KOPT-K1 (cell line): ENCODE results near the gene SPDEF.

Experiments used
- H3K27ac ChIP-seq: fragments of 200-600 bp; sonication (generic); 2 replicates; pipeline ENCODE4 v1.5.1; 2016; ENCODE audit warnings: antibody characterized with exemption, mild to moderate bottlenecking, low read depth, low read length; ENCODE audit not compliant: poor library complexity, severe bottlenecking
- H3K36me3 ChIP-seq: fragments of 200-600 bp; sonication (generic); 2 replicates; pipeline ENCODE4 v1.5.1; 2017; ENCODE audit warnings: antibody characterized with exemption, mild to moderate bottlenecking, low read length, moderate library complexity; ENCODE audit not compliant: insufficient read depth
- H3K9me3 ChIP-seq: fragments of 200-600 bp; sonication (generic); 2 replicates; pipeline ENCODE4 v1.5.1; 2017; ENCODE audit warnings: antibody characterized with exemption, low read length, mild to moderate bottlenecking; ENCODE audit not compliant: insufficient read depth, poor library complexity, severe bottlenecking

The SPDEF gene

GRCh38 chr6:34561227-34561530 lies 5.0 kb upstream of the SPDEF start:
- no peaks in the 10 kb centered on the region for H3K36me3 ChIP-seq
- H3K27ac ChIP-seq: no peak overlapping the region
- no peaks in the 10 kb centered on the region for H3K9me3 ChIP-seq

DNA sequence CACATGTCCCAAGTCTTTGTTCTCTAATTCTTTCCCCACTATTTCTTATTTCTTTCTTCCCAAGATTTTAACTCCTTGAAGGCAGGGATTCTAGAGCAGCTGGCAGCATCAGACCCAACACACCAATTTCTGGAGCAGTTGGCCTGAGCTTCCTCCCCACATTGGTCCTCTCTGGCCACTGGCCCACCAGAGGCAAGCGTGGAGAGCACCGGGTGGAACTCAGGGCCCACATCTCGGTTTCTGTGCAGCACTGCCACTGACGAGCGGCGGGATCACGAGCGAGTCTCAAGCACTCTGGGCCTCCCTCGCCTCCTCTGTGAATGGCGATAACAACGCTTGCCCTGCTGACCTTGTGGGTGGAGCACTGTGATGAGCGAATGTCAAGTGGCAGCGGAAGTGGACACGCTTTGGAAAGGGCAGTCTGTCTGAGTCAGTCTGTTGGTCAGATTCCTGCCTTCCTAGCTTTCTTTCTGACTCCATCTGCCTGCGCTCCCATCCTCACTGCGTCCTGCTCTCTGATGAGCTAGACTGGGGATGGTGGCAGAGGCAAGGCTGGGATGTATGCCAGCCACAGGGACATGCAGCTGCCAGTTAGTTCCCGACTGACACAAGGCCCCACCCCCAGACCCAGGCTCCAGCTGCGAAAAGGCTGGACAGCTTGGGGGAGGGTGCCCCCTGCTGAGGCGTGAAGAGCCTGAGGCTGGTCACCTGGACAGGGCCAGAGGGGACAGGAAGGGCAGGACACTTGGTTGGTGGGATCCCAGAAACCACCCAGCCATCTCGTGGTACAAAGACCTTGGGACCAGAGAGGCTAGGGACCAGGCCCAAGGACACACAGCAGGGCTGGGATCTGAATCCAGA lies 4.5 kb upstream of the SPDEF start:
- H3K9me3 ChIP-seq: no peaks in the 10 kb centered on the region
- H3K36me3 ChIP-seq: no peaks in the 10 kb centered on the region
- H3K27ac ChIP-seq: no peak overlapping the region

DNA sequence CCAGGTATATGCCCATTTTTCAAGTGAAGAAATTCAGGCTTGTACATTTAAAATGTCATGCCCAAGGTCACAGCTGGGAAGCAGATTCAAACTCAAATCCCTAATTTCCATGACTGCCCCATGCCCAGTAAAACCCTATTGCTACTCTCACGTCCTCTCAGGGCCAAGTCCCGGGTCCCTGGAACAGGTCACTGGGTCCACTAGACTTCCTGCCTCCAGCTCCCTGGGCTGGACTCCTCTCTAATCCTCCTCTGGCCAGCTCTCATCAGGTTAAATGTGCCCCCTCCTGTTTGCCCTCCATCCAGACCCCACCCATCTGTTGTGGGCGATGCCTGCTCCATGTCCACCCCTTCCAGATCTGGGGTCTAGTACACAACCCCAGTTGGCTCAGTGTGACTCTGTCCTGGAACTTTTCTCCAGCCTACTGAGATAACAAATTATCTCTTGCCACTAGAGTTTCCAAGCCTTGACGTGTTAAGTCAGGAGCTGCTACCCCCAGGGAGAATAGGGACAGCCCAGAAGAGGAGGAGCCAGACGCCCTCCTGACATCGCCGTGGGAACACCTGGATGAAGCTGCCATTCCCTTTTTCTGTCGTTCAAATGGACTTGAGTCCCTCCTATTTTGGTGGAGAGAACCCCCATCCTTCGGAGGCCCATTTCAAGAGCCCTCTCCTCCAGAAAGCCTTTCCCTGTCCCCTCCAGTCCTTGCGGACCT lies 3.7 kb upstream of the SPDEF start:
- Histone ChIP-seq H3K36me3 (no peaks in the 10 kb centered on the region), H3K27ac (no peak overlapping the region), H3K9me3 (no peaks in the 10 kb centered on the region)

DNA sequence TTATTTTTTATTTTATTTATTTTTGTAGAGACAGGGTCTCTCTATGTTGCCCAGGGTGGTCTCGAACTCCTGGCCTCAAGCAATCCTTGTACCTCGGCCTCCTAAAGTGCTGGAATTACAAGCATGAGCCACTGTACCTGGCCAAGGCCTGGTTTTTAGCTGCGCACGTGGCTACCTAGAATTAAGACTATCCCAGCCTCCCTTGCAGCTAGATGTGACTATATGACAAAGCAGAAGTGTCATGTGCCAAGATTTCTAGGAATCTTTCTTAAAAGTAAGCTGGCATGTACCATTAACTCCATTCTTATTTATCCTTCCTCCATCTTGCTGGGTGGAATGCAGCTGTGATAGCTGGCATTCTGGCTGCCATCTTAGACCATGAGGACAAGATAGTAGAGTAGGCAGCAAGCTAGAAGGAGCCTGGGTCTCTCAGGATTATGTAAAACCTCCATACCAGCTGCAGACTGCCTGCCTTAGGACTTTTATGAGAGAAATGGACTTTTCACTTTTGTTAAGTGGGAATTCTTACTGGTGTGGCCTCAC lies 2.1 kb upstream of the SPDEF start:
- Histone ChIP-seq H3K9me3 (no peaks in the 10 kb centered on the region), H3K27ac (no peak overlapping the region)

DNA sequence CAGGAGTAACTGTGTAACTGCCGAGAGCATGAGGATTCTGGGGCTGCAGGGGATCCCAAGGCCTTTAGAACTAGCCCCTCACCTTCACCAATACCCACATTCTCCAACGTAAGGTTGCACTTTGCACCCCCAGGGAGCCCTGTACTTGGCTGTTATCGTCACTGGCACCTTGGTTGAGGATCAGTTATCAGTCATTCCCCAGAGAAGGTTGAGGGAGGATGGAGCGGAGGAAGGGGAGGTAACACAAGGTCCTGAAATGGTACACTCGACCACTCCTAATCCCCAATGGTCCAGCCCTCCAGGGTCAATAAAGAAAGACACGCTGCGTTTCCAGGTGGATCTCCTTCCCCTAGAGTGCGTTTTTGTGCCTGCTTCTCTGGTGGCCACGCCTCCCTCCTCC lies 1.1 kb upstream of the SPDEF start:
- Histone ChIP-seq H3K27ac (no peak overlapping the region), H3K36me3 (no peaks in the 10 kb centered on the region), H3K9me3 (no peaks in the 10 kb centered on the region)

More for the DNA sequence above, 2.1 kb upstream of the SPDEF start:
- H3K36me3 ChIP-seq: no peaks in the 10 kb centered on the region

DNA sequence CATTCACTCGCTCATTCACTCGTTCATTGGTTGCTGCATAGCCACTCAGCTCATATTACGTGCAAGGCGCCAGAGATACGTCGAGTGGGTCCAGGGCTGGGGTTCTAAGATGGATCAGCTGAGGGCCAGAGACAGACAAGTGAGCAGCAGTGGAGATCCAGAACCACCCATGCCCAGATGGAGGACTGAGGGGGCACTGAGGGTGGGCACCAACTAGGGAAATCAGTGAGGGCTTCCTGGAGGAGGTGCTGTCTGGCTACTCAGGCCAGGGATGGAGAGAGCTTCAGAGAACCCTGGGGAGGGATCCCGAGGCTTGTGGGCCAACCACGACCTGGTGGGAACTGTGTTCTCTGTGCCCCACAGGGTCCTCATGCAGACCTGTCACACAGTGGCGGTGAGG lies 364 bp upstream of the SPDEF start:
- Histone ChIP-seq H3K36me3 (no peaks in the 10 kb centered on the region), H3K9me3 (no peaks in the 10 kb centered on the region), H3K27ac (no peak overlapping the region)

GRCh38 chr6:34555328-34555727 lies 801 bp downstream of the SPDEF start:
- no peak overlapping the region for H3K27ac ChIP-seq
- H3K36me3 ChIP-seq: no peaks in the 10 kb centered on the region
- no peaks in the 10 kb centered on the region for H3K9me3 ChIP-seq

DNA sequence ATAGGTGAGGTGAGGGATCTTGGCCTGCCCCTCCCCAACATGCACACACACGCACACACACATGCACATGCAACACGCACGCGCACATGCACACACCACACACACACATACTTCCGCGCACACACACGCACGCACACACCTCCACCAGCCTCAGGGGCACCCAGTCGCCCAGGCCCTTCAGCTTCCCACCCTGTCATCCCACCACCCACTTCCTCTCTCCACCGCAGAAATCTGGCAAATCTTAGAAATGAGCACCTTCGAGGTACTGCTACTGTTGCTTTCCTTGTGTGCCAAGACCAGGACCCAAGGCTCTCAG lies 1.2 kb downstream of the SPDEF start:
- Histone ChIP-seq H3K9me3 (no peaks in the 10 kb centered on the region), H3K36me3 (no peaks in the 10 kb centered on the region), H3K27ac (no peak overlapping the region)

DNA sequence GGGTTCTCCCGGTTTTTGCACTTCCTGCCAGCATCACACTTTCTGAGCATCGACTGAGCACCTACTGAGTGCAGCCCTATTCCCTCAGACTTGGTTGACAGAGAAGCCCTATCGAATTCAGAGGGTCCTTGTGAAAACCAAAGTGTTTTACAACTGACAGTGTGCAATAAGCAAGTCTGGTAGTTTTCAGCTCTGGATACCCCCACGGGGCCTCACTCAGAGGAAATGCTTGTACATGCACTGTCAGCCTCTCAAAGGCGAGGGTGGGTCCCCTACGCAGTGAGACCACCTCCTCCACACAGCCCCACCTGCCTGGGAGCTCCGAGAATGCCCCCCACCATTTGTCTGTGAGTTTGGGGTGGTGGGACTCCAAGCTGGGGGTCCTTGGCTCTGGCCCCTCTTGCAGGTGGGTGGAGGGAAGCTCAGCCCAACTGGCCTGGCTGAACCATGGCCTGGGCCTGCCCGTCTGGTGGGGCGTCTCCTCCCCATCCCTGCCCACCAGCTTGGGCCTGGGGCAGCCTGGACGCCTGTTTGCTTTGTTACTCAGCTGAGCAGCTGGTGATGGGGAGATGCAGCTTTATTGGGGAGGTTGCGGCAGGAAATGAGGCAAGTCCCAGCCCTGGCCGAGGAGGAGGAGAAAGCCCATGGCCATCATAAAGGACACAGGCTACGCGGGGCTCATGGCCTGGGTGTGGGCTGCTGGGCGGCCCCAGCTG lies 1.7 kb downstream of the SPDEF start:
- no peaks in the 10 kb centered on the region for H3K36me3 ChIP-seq
- H3K9me3 ChIP-seq: no peaks in the 10 kb centered on the region
- H3K27ac ChIP-seq: peak overlapping the region; percentile 21

GRCh38 chr6:34553750-34554149 lies 2.4 kb downstream of the SPDEF start:
- Histone ChIP-seq H3K9me3 (no peaks in the 10 kb centered on the region), H3K27ac (peak overlapping the region; percentile 21), H3K36me3 (no peaks in the 10 kb centered on the region)

- Histone ChIP-seq H3K9me3 (no peaks in the 10 kb centered on the region), H3K27ac (no peak overlapping the region), H3K36me3 (no peaks in the 10 kb centered on the region)
Observed at GRCh38 chr6:34553146-34553545, 3.0 kb downstream of the SPDEF start.

- Histone ChIP-seq H3K27ac (no peak overlapping the region), H3K36me3 (no peaks in the 10 kb centered on the region), H3K9me3 (no peaks in the 10 kb centered on the region)
Observed at GRCh38 chr6:34552620-34553019, 3.5 kb downstream of the SPDEF start.

DNA sequence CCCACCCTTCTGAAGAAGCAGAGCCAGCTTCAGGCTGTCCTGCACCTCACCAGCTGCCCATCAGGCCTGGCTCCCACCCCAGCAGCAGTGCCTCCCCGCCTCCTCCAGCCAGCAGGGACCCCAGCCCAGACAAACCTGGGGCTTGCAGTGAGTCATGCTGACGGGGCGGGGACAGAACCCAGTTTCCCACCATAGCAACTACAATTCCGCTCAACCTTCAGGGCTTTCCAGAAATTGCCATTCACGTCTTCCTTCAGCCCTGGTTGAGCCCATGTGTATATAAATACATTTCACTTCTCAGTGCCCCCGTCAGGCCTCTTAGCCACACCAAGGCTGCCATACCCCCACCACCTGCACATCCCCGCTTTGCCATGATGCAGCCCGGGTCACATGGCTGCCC lies 4.4 kb downstream of the SPDEF start:
- no peaks in the 10 kb centered on the region for H3K9me3 ChIP-seq
- H3K36me3 ChIP-seq: no peaks in the 10 kb centered on the region
- H3K27ac ChIP-seq: no peak overlapping the region

DNA sequence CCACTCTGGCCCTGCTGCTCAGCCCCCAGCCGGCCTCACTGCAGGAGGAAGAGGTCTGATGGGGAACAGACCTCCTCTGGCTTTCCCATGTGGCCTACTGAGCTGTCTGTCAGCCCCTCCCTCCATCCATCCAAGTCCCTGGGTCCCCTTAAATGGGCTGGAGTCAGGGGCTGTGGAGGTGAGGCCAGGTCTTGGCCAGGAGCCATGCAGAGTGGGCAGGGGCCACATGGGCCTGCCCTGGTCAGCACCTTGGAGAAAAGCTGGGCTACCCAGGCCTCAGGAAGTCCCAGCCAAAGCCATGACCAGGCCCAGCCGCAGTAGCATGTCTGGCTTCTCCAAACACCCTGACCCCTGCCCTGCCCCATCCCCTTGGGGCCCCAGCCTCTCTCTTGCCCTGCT lies 6.3 kb downstream of the SPDEF start:
- Histone ChIP-seq H3K36me3 (no peaks in the 10 kb centered on the region), H3K9me3 (no peaks in the 10 kb centered on the region), H3K27ac (no peak overlapping the region)

- Histone ChIP-seq H3K27ac (no peak overlapping the region), H3K9me3 (no peaks in the 10 kb centered on the region), H3K36me3 (no peaks in the 10 kb centered on the region)
Observed at GRCh38 chr6:34549026-34549803, 6.9 kb downstream of the SPDEF start.
